ENCODE measurements around the gene ANKRD22.

DNA sequence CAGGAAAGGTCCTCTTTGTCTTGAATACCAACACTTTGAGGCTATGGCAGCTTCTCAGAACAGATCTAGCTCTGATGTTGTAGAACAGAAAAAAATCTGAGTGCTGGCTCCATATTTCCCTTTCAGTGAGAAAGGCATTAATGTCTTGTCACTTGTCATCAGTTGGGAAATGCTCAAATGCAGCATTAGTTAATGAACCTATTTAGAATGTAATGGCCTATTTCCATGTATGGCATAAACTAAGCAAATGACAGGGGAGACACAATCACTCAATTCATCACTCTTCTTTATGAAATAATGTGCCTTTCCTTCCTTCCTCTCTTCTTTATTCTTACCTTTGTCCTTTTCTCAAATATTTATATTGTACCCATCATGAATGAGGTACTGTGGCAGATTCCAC lies 23.4 kb upstream of the ANKRD22 start:
- TF ChIP-seq POLR2A (IDR thresholded peaks at IDR 0.05) = no peak
- TF ChIP-seq, protein P1, sequence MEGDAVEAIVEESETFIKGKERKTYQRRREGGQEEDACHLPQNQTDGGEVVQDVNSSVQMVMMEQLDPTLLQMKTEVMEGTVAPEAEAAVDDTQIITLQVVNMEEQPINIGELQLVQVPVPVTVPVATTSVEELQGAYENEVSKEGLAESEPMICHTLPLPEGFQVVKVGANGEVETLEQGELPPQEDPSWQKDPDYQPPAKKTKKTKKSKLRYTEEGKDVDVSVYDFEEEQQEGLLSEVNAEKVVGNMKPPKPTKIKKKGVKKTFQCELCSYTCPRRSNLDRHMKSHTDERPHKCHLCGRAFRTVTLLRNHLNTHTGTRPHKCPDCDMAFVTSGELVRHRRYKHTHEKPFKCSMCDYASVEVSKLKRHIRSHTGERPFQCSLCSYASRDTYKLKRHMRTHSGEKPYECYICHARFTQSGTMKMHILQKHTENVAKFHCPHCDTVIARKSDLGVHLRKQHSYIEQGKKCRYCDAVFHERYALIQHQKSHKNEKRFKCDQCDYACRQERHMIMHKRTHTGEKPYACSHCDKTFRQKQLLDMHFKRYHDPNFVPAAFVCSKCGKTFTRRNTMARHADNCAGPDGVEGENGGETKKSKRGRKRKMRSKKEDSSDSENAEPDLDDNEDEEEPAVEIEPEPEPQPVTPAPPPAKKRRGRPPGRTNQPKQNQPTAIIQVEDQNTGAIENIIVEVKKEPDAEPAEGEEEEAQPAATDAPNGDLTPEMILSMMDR (IDR thresholded peaks at IDR 0.05) = no peak

Data from adrenal gland (tissue), 5 donors.